Nephron (organoid): ENCODE data around the gene ASCC2.

Experiments used
- H3K27ac Mint-ChIP-seq, 3 experiments: 2 replicates each; pipeline ENCODE4 v1.8.0; 2020; ENCODE audit warnings: mixed read lengths in 3 of 3, mild to moderate bottlenecking in 2 of 3, moderate library complexity in 1 of 3
- H3K27me3 Mint-ChIP-seq: 2 replicates; pipeline ENCODE4 v1.8.0; 2021; ENCODE audit warnings: low read depth, mild to moderate bottlenecking, moderate library complexity, mixed read lengths
- H3K36me3 Mint-ChIP-seq: 2 replicates; pipeline ENCODE4 v1.8.0; 2020; ENCODE audit warnings: low read depth, mixed read lengths
- H3K4me1 Mint-ChIP-seq: 2 replicates; pipeline ENCODE4 v1.8.0; 2020; ENCODE audit warnings: mixed read lengths
- H3K4me3 Mint-ChIP-seq, 3 experiments: 2 replicates each; pipeline ENCODE4 v1.8.0; 2020; ENCODE audit warnings: mild to moderate bottlenecking in 3 of 3, mixed read lengths in 3 of 3, moderate library complexity in 2 of 3
- H3K9me3 Mint-ChIP-seq: 2 replicates; pipeline ENCODE4 v1.8.0; 2020; ENCODE audit warnings: mixed read lengths
- TF ChIP-seq, protein P1 (sequence below), 3 experiments: fragments of 200-600 bp; sonication (generic); IDR thresholded peaks; one replicate each; pipeline ENCODE4 v1.5.0; 2021; ENCODE audit warnings: antibody characterized with exemption in 3 of 3; ENCODE audit not compliant: unreplicated experiment in 3 of 3

The ASCC2 gene

DNA sequence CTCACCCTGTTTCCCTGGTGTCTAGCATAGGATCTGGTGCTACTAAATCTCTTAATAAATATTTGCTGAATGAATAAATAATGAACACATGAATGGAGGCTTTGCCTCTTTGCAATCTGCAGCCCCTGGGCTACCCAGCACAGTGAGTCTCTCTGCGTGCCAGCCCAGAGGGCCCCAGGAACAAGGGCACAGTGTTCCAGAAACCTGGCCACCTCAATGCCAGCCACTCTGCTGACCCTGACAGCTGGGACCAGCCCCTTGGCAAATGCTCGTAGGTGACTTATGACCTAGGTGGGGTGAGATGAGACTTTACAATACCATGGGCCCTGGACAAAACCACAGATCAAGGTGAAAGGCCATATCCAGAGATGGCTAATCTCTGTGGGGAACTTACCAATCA, 39.3 kb downstream of the ASCC2 start:
- H3K4me1 Mint-ChIP-seq = peaks cover 9% of the 10 kb centered on the region
- H3K27ac Mint-ChIP-seq = no peak overlapping the region
- H3K36me3 Mint-ChIP-seq = peaks cover 51% of the 10 kb centered on the region
- H3K4me3 Mint-ChIP-seq = no peak overlapping the region
- TF ChIP-seq, protein P1, sequence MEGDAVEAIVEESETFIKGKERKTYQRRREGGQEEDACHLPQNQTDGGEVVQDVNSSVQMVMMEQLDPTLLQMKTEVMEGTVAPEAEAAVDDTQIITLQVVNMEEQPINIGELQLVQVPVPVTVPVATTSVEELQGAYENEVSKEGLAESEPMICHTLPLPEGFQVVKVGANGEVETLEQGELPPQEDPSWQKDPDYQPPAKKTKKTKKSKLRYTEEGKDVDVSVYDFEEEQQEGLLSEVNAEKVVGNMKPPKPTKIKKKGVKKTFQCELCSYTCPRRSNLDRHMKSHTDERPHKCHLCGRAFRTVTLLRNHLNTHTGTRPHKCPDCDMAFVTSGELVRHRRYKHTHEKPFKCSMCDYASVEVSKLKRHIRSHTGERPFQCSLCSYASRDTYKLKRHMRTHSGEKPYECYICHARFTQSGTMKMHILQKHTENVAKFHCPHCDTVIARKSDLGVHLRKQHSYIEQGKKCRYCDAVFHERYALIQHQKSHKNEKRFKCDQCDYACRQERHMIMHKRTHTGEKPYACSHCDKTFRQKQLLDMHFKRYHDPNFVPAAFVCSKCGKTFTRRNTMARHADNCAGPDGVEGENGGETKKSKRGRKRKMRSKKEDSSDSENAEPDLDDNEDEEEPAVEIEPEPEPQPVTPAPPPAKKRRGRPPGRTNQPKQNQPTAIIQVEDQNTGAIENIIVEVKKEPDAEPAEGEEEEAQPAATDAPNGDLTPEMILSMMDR (IDR thresholded peaks at IDR 0.05; ENCODE audit: unreplicated experiment in 3 of 3) = no peak
- no peaks in the 10 kb centered on the region for H3K9me3 Mint-ChIP-seq
- H3K27me3 Mint-ChIP-seq = no peaks in the 10 kb centered on the region

DNA sequence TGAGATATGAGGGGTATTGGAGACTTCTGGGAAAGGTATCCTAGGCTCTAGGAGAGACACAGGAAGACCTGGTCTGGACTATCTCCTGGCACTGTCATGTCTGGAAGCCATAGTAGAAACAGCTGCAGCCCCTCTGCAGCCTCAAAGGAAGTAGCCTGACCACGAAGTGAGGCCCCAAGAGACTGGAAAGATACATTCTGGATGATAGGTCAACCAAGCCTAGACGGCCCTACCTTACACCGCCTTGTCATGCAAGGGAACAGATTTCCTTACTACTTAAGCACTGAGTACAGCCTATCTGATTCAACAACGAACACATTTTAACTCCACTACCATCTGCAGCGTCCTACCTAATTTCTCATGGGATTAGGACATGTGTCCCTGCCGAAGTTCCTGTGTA, 39.8 kb downstream of the ASCC2 start:
- no peak overlapping the region for H3K27ac Mint-ChIP-seq
- no peak overlapping the region for H3K4me3 Mint-ChIP-seq
- peaks cover 9% of the 10 kb centered on the region for H3K4me1 Mint-ChIP-seq
- no peaks in the 10 kb centered on the region for H3K27me3 Mint-ChIP-seq
- no peaks in the 10 kb centered on the region for H3K9me3 Mint-ChIP-seq
- TF ChIP-seq, protein P1 (IDR thresholded peaks at IDR 0.05; ENCODE audit: unreplicated experiment in 3 of 3) = no peak
- peaks cover 46% of the 10 kb centered on the region for H3K36me3 Mint-ChIP-seq

DNA sequence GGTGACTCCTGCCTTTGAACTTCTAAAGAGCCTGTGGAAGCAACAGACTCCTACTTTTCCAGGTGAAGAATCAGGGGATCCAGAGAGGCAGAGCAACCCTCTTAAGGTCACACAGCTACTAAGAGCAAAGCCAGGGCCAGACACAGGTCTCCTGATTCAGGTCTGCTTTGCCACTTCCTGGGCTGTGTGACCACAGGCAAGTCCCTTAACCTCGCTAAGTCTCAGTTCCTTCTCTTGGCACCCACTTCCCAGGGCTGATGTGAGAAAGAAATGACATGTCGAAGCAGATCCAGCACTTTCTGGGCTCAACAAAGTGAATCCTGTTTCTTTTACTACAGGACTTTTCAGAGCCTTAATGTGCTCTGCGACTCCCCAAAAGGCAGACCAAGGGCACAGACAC, 40.7 kb downstream of the ASCC2 start:
- TF ChIP-seq, protein P1 (IDR thresholded peaks at IDR 0.05; ENCODE audit: unreplicated experiment in 3 of 3) = no peak
- H3K27me3 Mint-ChIP-seq = no peaks in the 10 kb centered on the region
- peaks cover 9% of the 10 kb centered on the region for H3K4me1 Mint-ChIP-seq
- H3K9me3 Mint-ChIP-seq = no peaks in the 10 kb centered on the region
- no peak overlapping the region for H3K4me3 Mint-ChIP-seq
- peaks cover 52% of the 10 kb centered on the region for H3K36me3 Mint-ChIP-seq
- no peak overlapping the region for H3K27ac Mint-ChIP-seq

DNA sequence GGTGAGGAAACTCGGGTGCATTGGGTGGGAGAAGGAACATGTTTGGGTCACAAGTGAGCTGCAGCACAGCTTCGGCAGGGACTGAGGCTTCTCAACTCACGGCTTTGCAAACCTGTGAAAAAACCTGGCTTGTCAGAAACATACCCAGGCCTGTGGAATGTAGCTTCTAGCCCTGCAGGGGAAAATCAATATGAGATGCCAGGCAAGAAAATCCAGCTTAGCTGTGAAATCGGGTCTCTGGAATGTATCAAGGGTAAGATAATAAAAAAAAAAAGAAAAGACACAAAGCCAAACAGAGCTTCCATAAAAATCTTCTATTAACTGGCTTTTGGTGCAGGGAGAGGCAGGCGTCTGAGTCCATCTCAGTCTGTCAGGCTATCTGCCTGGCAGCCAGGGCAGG, 42.4 kb downstream of the ASCC2 start:
- no peaks in the 10 kb centered on the region for H3K9me3 Mint-ChIP-seq
- no peak overlapping the region for H3K27ac Mint-ChIP-seq
- peaks cover 4% of the 10 kb centered on the region for H3K4me1 Mint-ChIP-seq
- H3K4me3 Mint-ChIP-seq = no peak overlapping the region
- TF ChIP-seq, protein P1 (IDR thresholded peaks at IDR 0.05; ENCODE audit: unreplicated experiment in 3 of 3) = no peak
- H3K27me3 Mint-ChIP-seq = no peaks in the 10 kb centered on the region
- H3K36me3 Mint-ChIP-seq = peaks cover 45% of the 10 kb centered on the region

DNA sequence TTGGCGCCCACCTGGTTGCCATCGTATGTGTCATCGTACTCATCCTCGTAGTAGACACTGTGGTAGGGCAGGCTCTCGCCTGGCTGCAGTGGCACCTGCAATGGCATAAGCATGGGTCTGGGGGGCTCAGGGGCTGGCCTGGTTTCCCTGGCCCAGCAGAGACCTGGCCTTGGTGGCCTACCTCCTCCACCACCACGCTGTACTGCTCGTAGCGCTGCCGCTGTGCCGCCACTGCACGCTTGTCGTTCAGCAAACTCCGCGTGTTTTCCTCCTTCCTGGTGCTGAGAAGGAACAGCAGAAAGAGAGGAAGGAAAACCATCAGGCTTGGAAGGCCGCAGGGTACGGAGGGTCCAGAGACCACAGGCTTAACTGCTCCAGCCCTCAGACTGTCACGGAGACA, 44.7 kb downstream of the ASCC2 start:
- Mint-ChIP-seq H3K27ac (no peak overlapping the region), H3K4me1 (peaks cover 4% of the 10 kb centered on the region), H3K27me3 (no peaks in the 10 kb centered on the region), H3K9me3 (no peaks in the 10 kb centered on the region), H3K4me3 (no peak overlapping the region), H3K36me3 (peaks cover 46% of the 10 kb centered on the region)
- TF ChIP-seq, protein P1 (IDR thresholded peaks at IDR 0.05; ENCODE audit: unreplicated experiment in 3 of 3) = no peak

DNA sequence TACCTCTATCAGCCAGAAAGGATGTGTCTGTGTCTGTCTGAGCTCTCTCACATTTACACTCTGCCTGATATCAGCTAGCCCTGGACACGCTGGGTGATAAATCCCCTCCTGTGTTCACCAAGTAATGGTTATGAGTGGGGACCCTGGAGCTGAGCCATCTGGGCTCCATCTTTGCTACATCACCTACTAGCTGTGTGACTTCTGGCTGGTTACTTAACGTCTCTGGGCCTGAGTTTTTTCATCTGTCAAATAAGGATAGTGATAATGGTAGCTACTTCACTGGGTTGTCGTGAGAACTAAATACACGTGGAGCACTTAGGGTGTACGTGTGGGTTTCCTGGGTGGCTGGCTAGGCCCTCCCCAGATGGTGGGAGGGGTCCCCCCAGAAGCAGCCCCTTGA, 48.0 kb downstream of the ASCC2 start:
- Mint-ChIP-seq H3K9me3 (no peaks in the 10 kb centered on the region), H3K4me1 (peaks cover 8% of the 10 kb centered on the region), H3K36me3 (peaks cover 47% of the 10 kb centered on the region), H3K27ac (no peak overlapping the region), H3K4me3 (no peak overlapping the region), H3K27me3 (no peaks in the 10 kb centered on the region)
- TF ChIP-seq, protein P1 (IDR thresholded peaks at IDR 0.05; ENCODE audit: unreplicated experiment in 3 of 3) = no peak
